GM19324 (cell line): Measurements from ENCODE around the gene CEP170.
A peak's percentile ranks its signal among the peaks of the same experiment; 100 is the strongest.
"Not testable (repeated sequence)": the region's sequence is repeated elsewhere in the genome, so short reads cannot be mapped to it uniquely, and the experiment has no call there.

Source experiments
- ATAC-seq: cut with Tn5 transposase; IDR thresholded peaks from one replicate; pipeline ENCODE4 v1.9.1; 2021; ENCODE audit warnings: mild to moderate bottlenecking, moderate library complexity; ENCODE audit not compliant: unreplicated experiment, low FRiP score

Gene CEP170

DNA sequence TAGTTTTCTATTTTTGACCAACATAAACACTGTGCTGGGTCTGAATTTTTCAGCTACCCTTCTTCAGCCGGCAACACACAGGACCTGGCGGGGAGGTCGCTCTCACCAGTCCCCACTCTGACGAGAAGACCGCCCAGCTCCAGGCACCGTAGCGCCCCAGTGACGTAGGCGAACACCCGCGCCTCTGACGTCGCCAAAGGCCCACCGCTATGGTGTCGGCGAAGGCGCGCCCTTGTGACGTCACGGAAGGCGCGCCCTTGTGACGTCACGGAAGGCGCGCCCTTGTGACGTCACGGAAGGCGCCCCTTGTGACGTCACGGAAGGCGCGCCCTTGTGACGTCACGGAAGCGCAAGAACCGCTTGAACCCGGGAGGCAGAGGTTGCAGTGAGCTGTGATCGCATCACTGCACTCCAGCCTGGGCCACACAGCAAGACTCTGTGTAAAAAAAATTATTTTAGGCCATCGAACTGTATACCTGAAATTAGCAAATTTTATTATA, 153.5 kb downstream of the CEP170 start:
- ATAC-seq, result peak; percentile 95

DNA sequence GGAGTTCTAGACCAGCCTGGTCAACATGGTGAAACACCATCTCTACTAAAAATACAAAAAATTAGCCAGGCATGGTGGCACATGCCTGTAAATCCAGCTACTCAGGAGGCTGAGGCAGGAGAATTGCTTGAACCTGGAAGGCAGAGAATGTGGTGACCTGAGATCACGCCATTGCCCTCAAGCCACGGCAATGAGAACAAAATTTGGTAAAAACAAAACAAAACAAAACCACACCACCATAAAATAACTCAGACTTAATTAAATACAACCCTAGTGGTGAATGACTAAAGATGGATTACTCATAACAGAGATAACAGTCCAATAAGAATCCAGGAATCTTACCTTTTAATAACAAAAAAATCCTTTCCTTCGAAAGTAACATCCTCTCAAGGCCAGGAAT, 167.7 kb downstream of the CEP170 start:
- not testable (repeated sequence) for ATAC-seq
